ENCODE data around the gene TRIM62. TPM values are rescaled to one million over a fixed set of nuclear protein-coding genes. Genes with fewer than 3 reads are reported as not detected.

The TRIM62 gene
- total RNA-seq, 2 donors from 2014 or later: 8.7 to 15.0 TPM

- H3K4me1 Mint-ChIP-seq (ENCODE audit: low read depth in 2 of 2): peaks cover 8 to 14% of the 10 kb centered on the region in 2 donors
- no peak overlapping the region for H3K4me3 Mint-ChIP-seq
- H3K27ac Mint-ChIP-seq: no peak overlapping the region
- no peaks in the 10 kb centered on the region for H3K36me3 Mint-ChIP-seq
- peaks cover 21 to 29% of the 10 kb centered on the region in 2 donors for H3K27me3 Mint-ChIP-seq
- H3K9me3 Mint-ChIP-seq: no peaks in the 10 kb centered on the region
- no peak for DNase-seq (ENCODE audit: low spot score)
- ATAC-seq: no peak
These were observed 8.9 kb upstream of the TRIM62 start for GRCh38 chr1:33190701-33191100.

DNA sequence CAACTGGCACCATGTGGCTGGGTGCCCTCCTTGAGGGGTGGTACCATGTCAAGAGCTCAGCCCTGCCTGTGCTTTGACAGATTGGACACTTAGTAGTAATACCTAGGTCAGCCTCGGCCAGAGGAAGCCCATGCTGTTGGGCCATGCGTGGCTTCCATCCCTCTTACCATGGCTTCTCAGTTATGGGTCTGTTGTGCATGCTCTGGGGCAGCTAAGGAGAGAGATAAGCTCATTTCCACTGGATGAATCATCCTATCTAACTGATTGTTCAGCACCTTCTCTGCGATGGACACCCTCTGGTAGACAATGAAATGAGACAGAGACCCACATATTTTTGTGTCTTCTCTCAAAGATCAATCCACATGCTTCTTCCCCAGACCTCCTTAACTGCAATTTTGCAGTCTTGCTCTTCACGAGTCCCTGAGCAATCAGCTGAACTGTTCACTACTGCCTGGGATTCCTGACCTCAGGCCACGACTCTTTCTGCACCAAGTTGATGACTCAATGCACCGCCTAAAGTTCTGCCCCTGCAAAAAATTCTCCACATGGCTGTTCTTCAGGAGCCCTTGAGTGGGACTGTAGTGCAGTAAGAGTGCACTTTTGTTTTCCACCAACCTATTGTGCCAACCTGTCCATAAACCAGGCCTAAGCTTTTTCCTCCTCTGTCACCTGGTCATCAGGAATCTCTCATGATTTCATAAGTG is 6.9 kb upstream of the TRIM62 start:
- Mint-ChIP-seq H3K27me3 (peaks cover 23 to 25% of the 10 kb centered on the region in 2 donors), H3K4me3 (no peak overlapping the region), H3K9me3 (no peaks in the 10 kb centered on the region), H3K36me3 (no peaks in the 10 kb centered on the region), H3K4me1 (ENCODE audit: low read depth in 2 of 2) (peaks cover 9 to 14% of the 10 kb centered on the region in 2 donors), H3K27ac (no peak overlapping the region)
- ATAC-seq (no peak), DNase-seq (ENCODE audit: low spot score) (no peak)

DNA sequence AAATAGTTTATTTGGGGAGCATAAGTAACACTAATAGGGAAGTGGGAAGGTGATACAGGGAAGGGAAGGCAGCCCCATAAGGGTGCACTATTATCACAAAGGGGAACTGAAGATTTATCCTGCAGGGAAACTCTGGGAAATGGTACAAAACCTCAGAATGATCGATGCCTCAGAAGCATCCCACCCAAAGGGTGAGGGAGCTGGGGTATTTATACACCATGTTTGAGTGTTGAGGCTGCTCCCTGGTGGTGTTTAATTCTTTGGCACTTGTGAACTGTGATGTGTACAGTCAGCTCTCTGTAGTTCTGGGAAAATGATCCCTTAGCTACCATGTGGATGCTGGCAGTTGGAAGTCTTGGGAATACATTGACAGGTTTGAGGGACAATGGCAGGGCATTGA is 5.1 kb upstream of the TRIM62 start:
- H3K36me3 Mint-ChIP-seq: no peaks in the 10 kb centered on the region
- ATAC-seq: no peak

GRCh38 chr1:33185541-33185940 is 3.7 kb upstream of the TRIM62 start:
- H3K27me3 Mint-ChIP-seq: peaks cover 15 to 18% of the 10 kb centered on the region in 2 donors
- H3K9me3 Mint-ChIP-seq: no peaks in the 10 kb centered on the region
- no peak overlapping the region for H3K4me3 Mint-ChIP-seq
- H3K27ac Mint-ChIP-seq: no peak overlapping the region
- no peaks in the 10 kb centered on the region for H3K36me3 Mint-ChIP-seq
- peaks cover 22 to 25% of the 10 kb centered on the region in 2 donors for H3K4me1 Mint-ChIP-seq (ENCODE audit: low read depth in 2 of 2)
- ATAC-seq (no peak), DNase-seq (ENCODE audit: low spot score) (no peak)

More for the DNA sequence above, 5.1 kb upstream of the TRIM62 start:
- Mint-ChIP-seq H3K4me1 (ENCODE audit: low read depth in 2 of 2) (peaks cover 25 to 29% of the 10 kb centered on the region in 2 donors), H3K27me3 (peaks cover 18 to 21% of the 10 kb centered on the region in 2 donors), H3K27ac (no peak overlapping the region), H3K4me3 (no peak overlapping the region), H3K9me3 (no peaks in the 10 kb centered on the region)
- no peak for DNase-seq (ENCODE audit: low spot score)

- no peaks in the 10 kb centered on the region for H3K36me3 Mint-ChIP-seq
- DNase-seq (ENCODE audit: low spot score) (no peak), ATAC-seq (peak in 1 of 2 donors; percentile 4)
- H3K9me3 Mint-ChIP-seq: no peaks in the 10 kb centered on the region
- H3K4me1 Mint-ChIP-seq (ENCODE audit: low read depth in 2 of 2): peaks cover 32 to 33% of the 10 kb centered on the region in 2 donors
- H3K27ac Mint-ChIP-seq: peak overlapping the region; percentile 42 to 45
- H3K4me3 Mint-ChIP-seq: peak overlapping the region; percentile 87
- H3K27me3 Mint-ChIP-seq: peaks cover 15 to 18% of the 10 kb centered on the region in 2 donors
These were observed 1.5 kb upstream of the TRIM62 start for GRCh38 chr1:33183306-33183705.

DNA sequence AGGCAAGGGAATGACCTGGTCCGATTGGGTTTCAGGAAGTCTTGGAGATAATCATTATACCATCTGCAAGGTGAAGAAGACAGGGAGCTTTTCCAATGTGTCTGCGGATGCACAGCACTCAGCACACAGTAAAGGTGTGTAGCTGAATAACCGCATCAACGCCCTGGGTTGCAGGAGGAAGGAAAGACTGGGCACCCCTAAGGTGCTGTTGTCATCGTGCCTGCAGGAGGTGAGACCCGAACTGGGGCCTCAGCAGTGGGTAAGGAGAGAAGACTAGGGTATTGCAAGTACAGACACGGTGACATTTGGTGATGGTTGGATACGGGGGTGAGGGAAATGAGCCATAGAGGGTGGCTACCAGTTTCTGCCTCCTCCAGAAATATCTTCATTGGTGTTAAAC is 1.1 kb upstream of the TRIM62 start:
- peak overlapping the region; percentile 42 to 45 for H3K27ac Mint-ChIP-seq
- peaks cover 15 to 18% of the 10 kb centered on the region in 2 donors for H3K27me3 Mint-ChIP-seq
- H3K9me3 Mint-ChIP-seq: no peaks in the 10 kb centered on the region
- peak; percentile 0 to 11 for ATAC-seq
- H3K4me3 Mint-ChIP-seq: peak overlapping the region; percentile 87
- H3K4me1 Mint-ChIP-seq (ENCODE audit: low read depth in 2 of 2): peaks cover 32 to 33% of the 10 kb centered on the region in 2 donors
- DNase-seq (ENCODE audit: low spot score): no peak
- H3K36me3 Mint-ChIP-seq: no peaks in the 10 kb centered on the region

DNA sequence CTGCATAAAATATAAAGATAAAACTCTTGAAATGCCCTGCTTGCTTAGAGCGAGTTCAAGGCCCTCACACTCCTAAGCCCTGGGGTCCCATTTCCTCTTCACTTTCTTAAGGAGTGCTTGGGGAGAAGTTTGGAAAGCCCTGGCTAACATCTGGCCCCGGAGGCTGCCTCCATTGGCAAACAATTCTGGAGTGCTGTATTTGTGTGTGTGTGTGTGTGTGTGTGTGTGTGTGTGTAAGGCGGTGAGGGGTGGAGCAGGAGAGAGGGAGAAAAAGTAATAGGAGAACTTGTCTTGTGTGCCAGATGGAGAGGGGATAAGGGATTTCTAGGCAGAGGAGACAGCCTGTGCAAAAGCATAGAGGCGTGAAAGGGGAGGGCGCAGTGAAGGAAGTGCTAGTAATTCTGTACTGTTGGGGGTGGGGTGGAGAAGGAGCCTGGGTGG is 578 bp upstream of the TRIM62 start:
- Mint-ChIP-seq H3K9me3 (no peaks in the 10 kb centered on the region), H3K27me3 (peaks cover 15 to 18% of the 10 kb centered on the region in 2 donors), H3K36me3 (no peaks in the 10 kb centered on the region), H3K4me1 (ENCODE audit: low read depth in 2 of 2) (peaks cover 32 to 33% of the 10 kb centered on the region in 2 donors), H3K4me3 (peak overlapping the region; percentile 87), H3K27ac (peak overlapping the region; percentile 42 to 45)
- no peak for DNase-seq (ENCODE audit: low spot score)
- no peak for ATAC-seq

DNA sequence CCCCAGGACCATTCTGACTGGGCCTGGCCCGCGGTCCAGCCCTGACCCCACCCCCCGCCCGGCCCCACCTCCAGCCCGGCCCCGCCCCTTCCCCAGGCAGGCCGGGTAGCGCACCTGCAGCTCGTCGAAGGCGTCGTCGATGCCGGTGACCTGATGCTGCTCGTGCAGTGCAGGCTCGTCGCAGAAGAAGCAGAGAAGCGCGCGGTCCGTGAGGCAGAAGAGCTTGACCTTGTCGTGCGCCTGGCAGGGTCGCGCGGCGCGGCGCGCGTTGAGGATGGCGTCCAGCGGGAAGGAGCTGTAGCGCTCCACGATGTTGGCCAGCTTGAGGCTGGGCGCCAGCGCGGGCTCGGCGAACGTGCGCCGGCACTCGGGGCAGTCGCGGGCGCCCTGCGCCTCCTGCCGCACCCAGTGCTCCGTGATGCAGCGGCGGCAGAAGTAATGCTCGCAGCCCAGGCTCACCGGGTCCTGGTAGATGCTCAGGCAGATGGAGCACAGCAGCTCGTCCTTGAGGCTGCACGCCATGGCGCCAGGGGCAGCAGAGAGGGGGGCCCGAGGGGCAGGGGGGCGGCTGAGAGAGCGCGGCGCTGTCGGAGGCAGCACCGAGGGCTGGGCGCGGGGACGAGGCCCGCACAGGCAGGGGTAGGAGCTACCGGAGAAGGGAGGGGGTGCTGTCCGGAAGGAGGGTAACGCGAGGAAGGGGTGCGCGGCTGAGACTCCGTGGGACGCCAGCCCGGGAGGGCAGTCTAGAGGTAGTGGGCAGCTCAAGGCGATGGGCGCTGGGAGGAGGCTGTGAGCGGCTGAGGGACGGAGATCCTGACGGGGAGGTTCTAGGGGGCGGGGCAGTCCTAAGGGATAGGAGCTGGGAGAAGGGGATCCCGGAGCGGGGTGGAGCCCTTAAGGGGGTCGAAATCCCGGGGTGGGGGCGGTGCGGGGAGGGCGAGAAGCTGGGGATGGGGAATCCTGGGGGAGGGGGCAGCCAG is 642 bp downstream of the TRIM62 start:
- Mint-ChIP-seq H3K9me3 (no peaks in the 10 kb centered on the region), H3K27ac (peak overlapping the region in 1 of 2 donors; percentile 13), H3K4me3 (peak overlapping the region; percentile 87), H3K27me3 (peaks cover 14 to 15% of the 10 kb centered on the region in 2 donors), H3K36me3 (no peaks in the 10 kb centered on the region), H3K4me1 (ENCODE audit: low read depth in 2 of 2) (peaks cover 32 to 33% of the 10 kb centered on the region in 2 donors)
- peak; percentile 90 for DNase-seq (ENCODE audit: low spot score)
- peak; percentile 93 to 94 for ATAC-seq

DNA sequence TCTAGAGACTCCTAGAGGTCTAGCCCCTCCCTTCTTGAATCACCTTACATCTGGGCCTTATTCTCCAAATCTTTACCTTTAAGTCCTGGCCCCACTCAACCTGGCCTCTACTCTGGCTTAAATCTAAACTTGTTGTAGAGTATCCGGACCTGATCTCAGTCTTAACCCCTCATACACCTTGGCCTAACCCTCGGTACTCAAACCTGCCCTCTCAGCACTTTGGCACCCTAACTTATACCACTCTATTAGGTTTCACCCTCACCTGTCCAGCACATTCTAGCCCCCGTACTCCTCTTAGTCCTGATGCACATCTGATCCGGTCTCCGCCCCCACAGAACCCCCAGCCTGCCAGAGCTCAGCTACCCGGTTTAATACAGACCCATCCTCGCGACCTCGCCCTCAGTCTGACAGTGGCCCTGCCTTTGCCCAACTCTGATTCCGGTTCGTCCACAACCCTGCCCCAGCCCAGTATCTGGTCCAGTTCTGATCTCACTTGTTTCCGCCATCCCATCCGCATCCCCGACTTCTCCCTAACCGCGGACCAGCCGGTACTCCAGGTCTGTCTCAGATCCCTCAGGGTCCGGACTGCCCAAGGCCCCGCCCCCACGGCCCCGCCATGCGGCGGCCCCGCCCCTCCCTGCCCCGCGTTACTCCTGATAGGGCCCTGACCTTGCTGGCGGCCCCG is 1.5 kb downstream of the TRIM62 start:
- DNase-seq (ENCODE audit: low spot score): no peak
- H3K9me3 Mint-ChIP-seq: no peaks in the 10 kb centered on the region

DNA sequence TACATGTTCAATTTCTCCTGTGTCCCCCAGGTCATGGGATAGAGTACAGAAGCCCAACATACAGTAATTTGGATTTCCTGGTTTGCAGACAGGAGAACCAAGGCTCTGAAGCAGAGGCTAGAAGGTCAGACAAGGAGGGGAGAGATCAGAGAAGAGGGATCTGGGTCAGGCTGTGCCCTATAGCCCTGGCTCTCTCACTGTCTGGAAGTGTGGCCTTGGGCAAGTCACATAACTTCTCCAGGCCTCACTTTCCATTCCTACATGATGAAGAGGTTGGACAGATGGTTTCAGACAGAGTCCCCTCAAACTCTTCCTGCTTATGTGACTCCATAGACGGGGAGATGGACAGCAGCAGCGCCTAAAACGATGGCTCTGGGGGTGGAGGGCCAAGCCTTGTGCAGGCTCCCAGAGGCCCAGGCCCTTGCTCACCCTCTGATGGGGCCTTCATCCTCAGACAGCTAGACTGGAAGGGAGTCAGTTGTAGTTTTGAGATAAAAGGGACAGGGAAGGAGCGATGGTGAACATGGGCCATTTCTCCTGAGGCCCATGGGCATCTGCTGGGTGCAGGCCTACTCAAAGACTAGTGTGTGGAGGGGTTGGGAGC is 2.9 kb downstream of the TRIM62 start:
- no peak for DNase-seq (ENCODE audit: low spot score)
- no peak for ATAC-seq
- Mint-ChIP-seq H3K4me1 (ENCODE audit: low read depth in 2 of 2) (peaks cover 32 to 33% of the 10 kb centered on the region in 2 donors), H3K9me3 (no peaks in the 10 kb centered on the region), H3K27me3 (peaks cover 6 to 7% of the 10 kb centered on the region in 2 donors), H3K4me3 (peak overlapping the region; percentile 8), H3K36me3 (no peaks in the 10 kb centered on the region), H3K27ac (peak overlapping the region in 1 of 2 donors; percentile 64)

More for the DNA sequence above, 1.5 kb downstream of the TRIM62 start:
- ATAC-seq: no peak
- peak overlapping the region in 1 of 2 donors; percentile 13 for H3K27ac Mint-ChIP-seq
- H3K27me3 Mint-ChIP-seq: peaks cover 10 to 11% of the 10 kb centered on the region in 2 donors
- H3K36me3 Mint-ChIP-seq: no peaks in the 10 kb centered on the region
- peaks cover 32 to 33% of the 10 kb centered on the region in 2 donors for H3K4me1 Mint-ChIP-seq (ENCODE audit: low read depth in 2 of 2)
- H3K4me3 Mint-ChIP-seq: peak overlapping the region; percentile 87

- peaks cover 26 to 28% of the 10 kb centered on the region in 2 donors for H3K4me1 Mint-ChIP-seq (ENCODE audit: low read depth in 2 of 2)
- H3K27me3 Mint-ChIP-seq: no peaks in the 10 kb centered on the region
- H3K27ac Mint-ChIP-seq: no peak overlapping the region
- ATAC-seq (no peak), DNase-seq (ENCODE audit: low spot score) (no peak)
- no peaks in the 10 kb centered on the region for H3K9me3 Mint-ChIP-seq
- H3K36me3 Mint-ChIP-seq: no peaks in the 10 kb centered on the region
- H3K4me3 Mint-ChIP-seq: no peak overlapping the region
These were observed 3.8 kb downstream of the TRIM62 start for GRCh38 chr1:33177996-33178540.

GRCh38 chr1:33176887-33177286 is 5.0 kb downstream of the TRIM62 start:
- no peak overlapping the region for H3K27ac Mint-ChIP-seq
- H3K9me3 Mint-ChIP-seq: no peaks in the 10 kb centered on the region
- no peak overlapping the region for H3K4me3 Mint-ChIP-seq
- ATAC-seq (no peak), DNase-seq (ENCODE audit: low spot score) (no peak)
- H3K27me3 Mint-ChIP-seq: no peaks in the 10 kb centered on the region
- no peaks in the 10 kb centered on the region for H3K36me3 Mint-ChIP-seq
- H3K4me1 Mint-ChIP-seq (ENCODE audit: low read depth in 2 of 2): peaks cover 27% of the 10 kb centered on the region in 2 donors
